Astrocyte (in vitro differentiated cells and primary cell): ENCODE data around the gene ADGRB3. TPM values are rescaled to one million over a fixed set of nuclear protein-coding genes. Genes with fewer than 3 reads are reported as not detected.

ENCODE experiments used
- DNase-seq: peaks from one replicate; pipeline ENCODE4 v3.0.0-alpha.2; 2010; ENCODE audit warnings: low read depth
- FAIRE-seq: peaks from 2 replicates; lab custom pipeline; 2011; peaks lifted over from hg19 to GRCh38; lab: Jason Lieb, UNC
- H2AFZ ChIP-seq: 2 replicates; pipeline ENCODE4 v1.6.0; 2012; ENCODE audit warnings: low read depth, low read length, inconsistent platforms
- H3K27ac ChIP-seq: 2 replicates; pipeline ENCODE4 v1.5.1; 2011; ENCODE audit warnings: low read depth, low read length, inconsistent platforms
- H3K27me3 ChIP-seq: 2 replicates; pipeline ENCODE4 v1.6.0; 2011; ENCODE audit warnings: low read length, inconsistent platforms; ENCODE audit not compliant: insufficient read depth
- H3K36me3 ChIP-seq: 2 replicates; pipeline ENCODE4 v1.5.1; 2011; ENCODE audit warnings: low read length, inconsistent platforms; ENCODE audit not compliant: insufficient read depth
- H3K4me1 ChIP-seq: 2 replicates; pipeline ENCODE4 v1.5.1; 2011; ENCODE audit warnings: low read length, inconsistent platforms; ENCODE audit not compliant: insufficient read depth
- H3K4me2 ChIP-seq: 2 replicates; pipeline ENCODE4 v1.6.0; 2012; ENCODE audit warnings: low read length, inconsistent platforms
- H3K4me3 ChIP-seq: 2 replicates; pipeline ENCODE4 v1.5.1; 2011; ENCODE audit warnings: low read depth, mild to moderate bottlenecking, low read length, inconsistent platforms; ENCODE audit not compliant: insufficient read depth
- H3K79me2 ChIP-seq: 2 replicates; pipeline ENCODE4 v1.6.0; 2012; ENCODE audit warnings: mild to moderate bottlenecking, low read length, inconsistent platforms; ENCODE audit not compliant: insufficient read depth
- H3K9ac ChIP-seq: 2 replicates; pipeline ENCODE4 v1.6.0; 2012; ENCODE audit warnings: mild to moderate bottlenecking, low read length, inconsistent platforms
- H3K9me3 ChIP-seq: 2 replicates; pipeline ENCODE4 v1.5.1; 2012; ENCODE audit warnings: low read depth, mild to moderate bottlenecking, low read length, inconsistent platforms; ENCODE audit not compliant: insufficient read depth
- H4K20me1 ChIP-seq: 2 replicates; pipeline ENCODE4 v1.6.0; 2012; ENCODE audit warnings: low read length, inconsistent platforms; ENCODE audit not compliant: insufficient read depth
- H3K27ac Mint-ChIP-seq: one replicate; pipeline ENCODE4 v1.8.0; 2021; ENCODE audit warnings: mild to moderate bottlenecking, mixed read lengths; ENCODE audit not compliant: unreplicated experiment
- H3K27me3 Mint-ChIP-seq: one replicate; pipeline ENCODE4 v1.8.0; 2021; ENCODE audit warnings: low read depth, mixed read lengths; ENCODE audit not compliant: unreplicated experiment
- H3K36me3 Mint-ChIP-seq: one replicate; pipeline ENCODE4 v1.8.0; 2021; ENCODE audit warnings: low read depth, mixed read lengths; ENCODE audit not compliant: unreplicated experiment
- H3K4me1 Mint-ChIP-seq: one replicate; pipeline ENCODE4 v1.8.0; 2021; ENCODE audit warnings: low read depth, mixed read lengths; ENCODE audit not compliant: unreplicated experiment
- H3K4me3 Mint-ChIP-seq: one replicate; pipeline ENCODE4 v1.8.0; 2021; ENCODE audit warnings: mild to moderate bottlenecking, moderate library complexity, mixed read lengths; ENCODE audit not compliant: unreplicated experiment
- H3K9me3 Mint-ChIP-seq: one replicate; pipeline ENCODE4 v1.8.0; 2021; ENCODE audit warnings: mild to moderate bottlenecking, mixed read lengths; ENCODE audit not compliant: unreplicated experiment
- CTCF ChIP-seq: IDR thresholded peaks from 2 replicates; pipeline ENCODE4 v1.5.1; 2011; ENCODE audit warnings: low read depth, mild to moderate bottlenecking, inconsistent platforms, low read length, moderate library complexity; ENCODE audit not compliant: insufficient read depth
- EZH2 ChIP-seq: IDR thresholded peaks from 2 replicates; pipeline ENCODE4 v1.6.1; 2012; ENCODE audit warnings: mild to moderate bottlenecking, low read length, inconsistent platforms; ENCODE audit not compliant: insufficient read depth
- total RNA-seq: library from RNA; stranded (reverse); gene quantifications from 2 replicates; pipeline ENCODE4 v1.2.1, GENCODE V29; 2021

Gene ADGRB3
- total RNA-seq, 1 donor from 2014 or later: 0.77 TPM

- H3K36me3 ChIP-seq: no peaks in the 10 kb centered on the region
- FAIRE-seq (no peak), DNase-seq (no peak)
- no peak overlapping the region for H3K4me3 ChIP-seq
- TF ChIP-seq CTCF (no peak), EZH2 (no peak)
- no peak overlapping the region for H3K4me2 ChIP-seq
- no peak overlapping the region for H3K27ac ChIP-seq
- H3K9ac ChIP-seq: no peak overlapping the region
- Mint-ChIP-seq H3K4me3 (no peak overlapping the region), H3K9me3 (no peaks in the 10 kb centered on the region), H3K27me3 (no peaks in the 10 kb centered on the region), H3K36me3 (no peaks in the 10 kb centered on the region), H3K27ac (no peak overlapping the region), H3K4me1 (no peaks in the 10 kb centered on the region)
- H3K4me1 ChIP-seq: no peaks in the 10 kb centered on the region
- H3K27me3 ChIP-seq: no peaks in the 10 kb centered on the region
- H2AFZ ChIP-seq: no peak overlapping the region
- no peaks in the 10 kb centered on the region for H3K9me3 ChIP-seq
- H3K79me2 ChIP-seq: no peaks in the 10 kb centered on the region
- no peaks in the 10 kb centered on the region for H4K20me1 ChIP-seq
These were observed 703.5 kb downstream of the ADGRB3 start for GRCh38 chr6:69338431-69339162.

- H3K4me3 Mint-ChIP-seq: no peak overlapping the region
- H3K4me1 Mint-ChIP-seq: peaks cover 3% of the 10 kb centered on the region
- DNase-seq (no peak), FAIRE-seq (no peak)
- H3K27ac Mint-ChIP-seq: no peak overlapping the region
- no peak for TF ChIP-seq EZH2
- no peak for TF ChIP-seq CTCF
- Histone ChIP-seq H3K9me3 (no peaks in the 10 kb centered on the region), H3K4me1 (no peaks in the 10 kb centered on the region), H3K79me2 (no peaks in the 10 kb centered on the region), H3K27ac (no peak overlapping the region), H3K4me2 (no peak overlapping the region), H4K20me1 (no peaks in the 10 kb centered on the region), H3K9ac (no peak overlapping the region), H3K27me3 (no peaks in the 10 kb centered on the region), H2AFZ (no peak overlapping the region), H3K36me3 (no peaks in the 10 kb centered on the region), H3K4me3 (no peak overlapping the region)
- H3K9me3 Mint-ChIP-seq: no peaks in the 10 kb centered on the region
- no peaks in the 10 kb centered on the region for H3K36me3 Mint-ChIP-seq
- no peaks in the 10 kb centered on the region for H3K27me3 Mint-ChIP-seq
These were observed 704.1 kb downstream of the ADGRB3 start for GRCh38 chr6:69339163-69339550.

DNA sequence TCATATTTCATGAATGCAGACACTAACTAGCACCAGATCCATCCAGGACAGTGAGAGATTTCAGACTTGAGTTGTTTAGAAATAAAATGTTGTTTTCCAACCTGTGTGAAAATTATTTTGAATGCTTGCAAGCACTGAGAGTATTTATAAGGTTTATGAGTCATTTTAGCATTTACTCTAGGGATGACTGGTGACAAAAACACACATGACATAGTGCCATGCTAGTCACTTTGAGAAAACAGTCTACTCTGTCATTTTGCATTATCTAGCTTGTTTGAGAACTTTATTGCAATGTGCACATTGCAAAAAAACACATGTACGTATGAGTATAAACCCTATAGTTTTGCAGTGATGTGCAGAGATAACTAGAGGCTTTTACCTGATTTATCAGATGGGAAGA is 705.1 kb downstream of the ADGRB3 start:
- FAIRE-seq: no peak

More for the DNA sequence above, 705.1 kb downstream of the ADGRB3 start:
- H3K27me3 Mint-ChIP-seq: no peaks in the 10 kb centered on the region
- no peaks in the 10 kb centered on the region for H3K79me2 ChIP-seq
- no peaks in the 10 kb centered on the region for H3K36me3 Mint-ChIP-seq
- no peak overlapping the region for H3K4me3 ChIP-seq
- no peak for TF ChIP-seq EZH2
- no peak for TF ChIP-seq CTCF
- H3K9me3 Mint-ChIP-seq: no peaks in the 10 kb centered on the region
- H3K27ac ChIP-seq: no peak overlapping the region
- H3K9ac ChIP-seq: no peak overlapping the region
- H3K4me3 Mint-ChIP-seq: no peak overlapping the region
- H3K27me3 ChIP-seq: no peaks in the 10 kb centered on the region
- no peaks in the 10 kb centered on the region for H3K4me1 ChIP-seq
- H3K4me2 ChIP-seq: no peak overlapping the region
- H3K36me3 ChIP-seq: no peaks in the 10 kb centered on the region
- no peak for DNase-seq
- no peaks in the 10 kb centered on the region for H4K20me1 ChIP-seq
- H3K4me1 Mint-ChIP-seq: peaks cover 3% of the 10 kb centered on the region
- no peak overlapping the region for H2AFZ ChIP-seq
- no peaks in the 10 kb centered on the region for H3K9me3 ChIP-seq
- no peak overlapping the region for H3K27ac Mint-ChIP-seq
